ENCODE data around the gene CBX4. TPM values are rescaled to one million over a fixed set of nuclear protein-coding genes. Genes with fewer than 3 reads are reported as not detected.

Gene CBX4
- total and polyA plus RNA-seq, 2 of the 13 experiments (the other 11 are each of a cell fraction or from before 2014, with no cell fraction given): 25.8 to 50.8 TPM

DNA sequence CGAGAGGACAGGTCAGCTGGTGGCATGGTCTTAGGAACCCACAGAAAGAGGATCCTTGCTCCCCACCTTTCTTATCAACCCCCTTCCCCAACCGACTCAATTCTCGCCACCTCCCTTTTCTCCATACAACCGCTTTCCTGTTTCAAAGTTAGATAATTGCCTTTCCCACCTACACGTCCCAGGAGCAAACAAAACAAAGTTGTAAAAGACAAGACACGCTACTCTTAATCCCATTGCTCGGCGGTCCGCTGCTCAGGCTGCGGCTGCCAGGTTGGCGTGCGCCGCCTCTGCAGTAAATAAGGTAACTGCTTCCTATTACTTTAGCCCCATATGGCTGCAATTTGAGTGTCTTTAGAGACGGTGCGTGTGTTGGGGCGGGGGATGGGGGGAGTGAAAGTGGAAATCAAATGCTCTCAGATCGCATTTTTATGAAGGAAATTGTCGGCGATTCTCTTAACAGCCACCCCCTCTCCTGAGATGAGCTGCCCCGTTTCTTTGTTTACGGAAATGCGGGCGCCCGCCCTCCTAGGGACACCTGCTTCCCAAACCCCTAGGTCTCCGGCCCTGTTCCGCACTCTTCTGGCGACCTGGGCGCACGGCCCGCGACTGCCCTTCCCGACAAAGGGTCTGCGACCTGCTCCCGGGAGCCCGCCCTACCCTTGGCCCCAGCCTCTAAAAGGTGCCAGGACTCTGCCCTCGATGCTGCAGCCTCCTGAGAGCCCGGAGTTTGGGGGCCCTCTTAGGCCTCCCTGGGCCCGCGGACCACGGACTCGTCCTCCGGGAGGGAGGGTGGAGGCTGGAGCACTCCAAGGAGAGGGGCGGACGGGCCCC lies 38.7 kb downstream of the CBX4 start (continued):
- TF ChIP-seq PCBP2 (optimal IDR thresholded peaks at IDR 0.05; ENCODE audit: low read depth, low read length, poor library complexity, severe bottlenecking): no peak
- TF ChIP-seq SRSF4 (IDR thresholded peaks at IDR 0.05; ENCODE audit: low read depth, low read length, poor library complexity, severe bottlenecking): no peak
- no peak for TF ChIP-seq ZNF263 (CRISPR knock-in tag; IDR thresholded peaks at IDR 0.05)
- TF ChIP-seq, protein P1, sequence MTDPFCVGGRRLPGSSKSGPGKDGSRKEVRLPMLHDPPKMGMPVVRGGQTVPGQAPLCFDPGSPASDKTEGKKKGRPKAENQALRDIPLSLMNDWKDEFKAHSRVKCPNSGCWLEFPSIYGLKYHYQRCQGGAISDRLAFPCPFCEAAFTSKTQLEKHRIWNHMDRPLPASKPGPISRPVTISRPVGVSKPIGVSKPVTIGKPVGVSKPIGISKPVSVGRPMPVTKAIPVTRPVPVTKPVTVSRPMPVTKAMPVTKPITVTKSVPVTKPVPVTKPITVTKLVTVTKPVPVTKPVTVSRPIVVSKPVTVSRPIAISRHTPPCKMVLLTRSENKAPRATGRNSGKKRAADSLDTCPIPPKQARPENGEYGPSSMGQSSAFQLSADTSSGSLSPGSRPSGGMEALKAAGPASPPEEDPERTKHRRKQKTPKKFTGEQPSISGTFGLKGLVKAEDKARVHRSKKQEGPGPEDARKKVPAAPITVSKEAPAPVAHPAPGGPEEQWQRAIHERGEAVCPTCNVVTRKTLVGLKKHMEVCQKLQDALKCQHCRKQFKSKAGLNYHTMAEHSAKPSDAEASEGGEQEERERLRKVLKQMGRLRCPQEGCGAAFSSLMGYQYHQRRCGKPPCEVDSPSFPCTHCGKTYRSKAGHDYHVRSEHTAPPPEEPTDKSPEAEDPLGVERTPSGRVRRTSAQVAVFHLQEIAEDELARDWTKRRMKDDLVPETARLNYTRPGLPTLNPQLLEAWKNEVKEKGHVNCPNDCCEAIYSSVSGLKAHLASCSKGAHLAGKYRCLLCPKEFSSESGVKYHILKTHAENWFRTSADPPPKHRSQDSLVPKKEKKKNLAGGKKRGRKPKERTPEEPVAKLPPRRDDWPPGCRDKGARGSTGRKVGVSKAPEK (CRISPR knock-in tag; IDR thresholded peaks at IDR 0.05; ENCODE audit: borderline replicate concordance): 0 out of 2 replicates have a peak, but pooled peaks have one; percentile 44
- TF ChIP-seq FOXK2 (IDR thresholded peaks at IDR 0.05): peak; percentile 65; the same call in 1 of the 2 replicates
- TF ChIP-seq ZNF232 (CRISPR knock-in tag; IDR thresholded peaks at IDR 0.05; ENCODE audit: borderline replicate concordance): 0 out of 2 replicates have a peak, but pooled peaks have one; percentile 11
- no peak for TF ChIP-seq HNF4G (IDR thresholded peaks at IDR 0.05; ENCODE audit: borderline replicate concordance, low read depth, low read length)
- no peak for TF ChIP-seq HNF4G (CRISPR knock-in tag; IDR thresholded peaks at IDR 0.05; ENCODE audit: borderline replicate concordance, low read depth)
- TF ChIP-seq SMAD1 (CRISPR knock-in tag; IDR thresholded peaks at IDR 0.05; ENCODE audit: borderline replicate concordance, low read depth): no peak
- TF ChIP-seq, protein P2, sequence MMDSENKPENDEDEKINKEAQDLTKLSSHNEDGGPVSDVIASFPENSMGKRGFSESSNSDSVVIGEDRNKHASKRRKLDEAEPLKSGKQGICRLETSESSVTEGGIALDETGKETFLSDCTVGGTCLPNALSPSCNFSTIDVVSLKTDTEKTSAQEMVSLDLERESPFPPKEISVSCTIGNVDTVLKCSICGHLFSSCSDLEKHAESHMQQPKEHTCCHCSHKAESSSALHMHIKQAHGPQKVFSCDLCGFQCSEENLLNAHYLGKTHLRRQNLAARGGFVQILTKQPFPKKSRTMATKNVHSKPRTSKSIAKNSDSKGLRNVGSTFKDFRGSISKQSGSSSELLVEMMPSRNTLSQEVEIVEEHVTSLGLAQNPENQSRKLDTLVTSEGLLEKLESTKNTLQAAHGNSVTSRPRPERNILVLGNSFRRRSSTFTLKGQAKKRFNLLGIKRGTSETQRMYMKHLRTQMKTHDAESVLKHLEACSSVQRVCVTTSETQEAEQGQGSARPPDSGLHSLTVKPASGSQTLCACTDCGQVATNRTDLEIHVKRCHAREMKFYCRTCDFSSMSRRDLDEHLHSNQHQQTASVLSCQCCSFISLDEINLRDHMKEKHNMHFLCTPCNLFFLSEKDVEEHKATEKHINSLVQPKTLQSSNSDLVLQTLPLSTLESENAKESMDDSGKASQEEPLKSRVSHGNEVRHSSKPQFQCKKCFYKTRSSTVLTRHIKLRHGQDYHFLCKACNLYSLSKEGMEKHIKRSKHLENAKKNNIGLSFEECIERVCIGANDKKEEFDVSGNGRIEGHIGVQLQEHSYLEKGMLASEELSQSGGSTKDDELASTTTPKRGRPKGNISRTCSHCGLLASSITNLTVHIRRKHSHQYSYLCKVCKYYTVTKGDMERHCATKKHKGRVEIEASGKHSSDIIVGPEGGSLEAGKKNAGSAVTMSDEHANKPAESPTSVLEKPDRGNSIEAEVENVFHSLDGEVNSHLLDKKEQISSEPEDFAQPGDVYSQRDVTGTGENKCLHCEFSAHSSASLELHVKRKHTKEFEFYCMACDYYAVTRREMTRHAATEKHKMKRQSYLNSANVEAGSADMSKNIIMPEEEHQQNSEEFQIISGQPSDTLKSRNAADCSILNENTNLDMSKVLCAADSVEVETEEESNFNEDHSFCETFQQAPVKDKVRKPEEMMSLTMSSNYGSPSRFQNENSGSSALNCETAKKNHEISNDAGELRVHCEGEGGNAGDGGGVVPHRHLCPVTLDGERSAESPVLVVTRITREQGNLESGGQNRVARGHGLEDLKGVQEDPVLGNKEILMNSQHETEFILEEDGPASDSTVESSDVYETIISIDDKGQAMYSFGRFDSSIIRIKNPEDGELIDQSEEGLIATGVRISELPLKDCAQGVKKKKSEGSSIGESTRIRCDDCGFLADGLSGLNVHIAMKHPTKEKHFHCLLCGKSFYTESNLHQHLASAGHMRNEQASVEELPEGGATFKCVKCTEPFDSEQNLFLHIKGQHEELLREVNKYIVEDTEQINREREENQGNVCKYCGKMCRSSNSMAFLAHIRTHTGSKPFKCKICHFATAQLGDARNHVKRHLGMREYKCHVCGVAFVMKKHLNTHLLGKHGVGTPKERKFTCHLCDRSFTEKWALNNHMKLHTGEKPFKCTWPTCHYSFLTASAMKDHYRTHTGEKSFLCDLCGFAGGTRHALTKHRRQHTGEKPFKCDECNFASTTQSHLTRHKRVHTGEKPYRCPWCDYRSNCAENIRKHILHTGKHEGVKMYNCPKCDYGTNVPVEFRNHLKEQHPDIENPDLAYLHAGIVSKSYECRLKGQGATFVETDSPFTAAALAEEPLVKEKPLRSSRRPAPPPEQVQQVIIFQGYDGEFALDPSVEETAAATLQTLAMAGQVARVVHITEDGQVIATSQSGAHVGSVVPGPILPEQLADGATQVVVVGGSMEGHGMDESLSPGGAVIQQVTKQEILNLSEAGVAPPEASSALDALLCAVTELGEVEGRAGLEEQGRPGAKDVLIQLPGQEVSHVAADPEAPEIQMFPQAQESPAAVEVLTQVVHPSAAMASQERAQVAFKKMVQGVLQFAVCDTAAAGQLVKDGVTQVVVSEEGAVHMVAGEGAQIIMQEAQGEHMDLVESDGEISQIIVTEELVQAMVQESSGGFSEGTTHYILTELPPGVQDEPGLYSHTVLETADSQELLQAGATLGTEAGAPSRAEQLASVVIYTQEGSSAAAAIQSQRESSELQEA (CRISPR knock-in tag; IDR thresholded peaks at IDR 0.05; ENCODE audit: not compliant biosample characterization): peak; percentile 82
- TF ChIP-seq PAX8 (CRISPR knock-in tag; IDR thresholded peaks at IDR 0.05; ENCODE audit: borderline replicate concordance): no peak
- no peak for TF ChIP-seq HMGA1 (CRISPR knock-in tag; conservative IDR thresholded peaks at IDR 0.05)
- TF ChIP-seq, protein P3, sequence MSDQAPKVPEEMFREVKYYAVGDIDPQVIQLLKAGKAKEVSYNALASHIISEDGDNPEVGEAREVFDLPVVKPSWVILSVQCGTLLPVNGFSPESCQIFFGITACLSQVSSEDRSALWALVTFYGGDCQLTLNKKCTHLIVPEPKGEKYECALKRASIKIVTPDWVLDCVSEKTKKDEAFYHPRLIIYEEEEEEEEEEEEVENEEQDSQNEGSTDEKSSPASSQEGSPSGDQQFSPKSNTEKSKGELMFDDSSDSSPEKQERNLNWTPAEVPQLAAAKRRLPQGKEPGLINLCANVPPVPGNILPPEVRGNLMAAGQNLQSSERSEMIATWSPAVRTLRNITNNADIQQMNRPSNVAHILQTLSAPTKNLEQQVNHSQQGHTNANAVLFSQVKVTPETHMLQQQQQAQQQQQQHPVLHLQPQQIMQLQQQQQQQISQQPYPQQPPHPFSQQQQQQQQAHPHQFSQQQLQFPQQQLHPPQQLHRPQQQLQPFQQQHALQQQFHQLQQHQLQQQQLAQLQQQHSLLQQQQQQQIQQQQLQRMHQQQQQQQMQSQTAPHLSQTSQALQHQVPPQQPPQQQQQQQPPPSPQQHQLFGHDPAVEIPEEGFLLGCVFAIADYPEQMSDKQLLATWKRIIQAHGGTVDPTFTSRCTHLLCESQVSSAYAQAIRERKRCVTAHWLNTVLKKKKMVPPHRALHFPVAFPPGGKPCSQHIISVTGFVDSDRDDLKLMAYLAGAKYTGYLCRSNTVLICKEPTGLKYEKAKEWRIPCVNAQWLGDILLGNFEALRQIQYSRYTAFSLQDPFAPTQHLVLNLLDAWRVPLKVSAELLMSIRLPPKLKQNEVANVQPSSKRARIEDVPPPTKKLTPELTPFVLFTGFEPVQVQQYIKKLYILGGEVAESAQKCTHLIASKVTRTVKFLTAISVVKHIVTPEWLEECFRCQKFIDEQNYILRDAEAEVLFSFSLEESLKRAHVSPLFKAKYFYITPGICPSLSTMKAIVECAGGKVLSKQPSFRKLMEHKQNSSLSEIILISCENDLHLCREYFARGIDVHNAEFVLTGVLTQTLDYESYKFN (CRISPR knock-in tag; conservative IDR thresholded peaks at IDR 0.05): no peak
